Ishikawa (cell line): ENCODE data around the gene RAB3C.

Source experiments
- EP300 ChIP-seq: IDR thresholded peaks from 2 replicates; pipeline ENCODE4 v1.6.1; 2012; ENCODE audit warnings: borderline replicate concordance
- RAD21 ChIP-seq: IDR thresholded peaks from 2 replicates; pipeline ENCODE4 v1.6.1; 2012; ENCODE audit warnings: low read depth

DNA sequence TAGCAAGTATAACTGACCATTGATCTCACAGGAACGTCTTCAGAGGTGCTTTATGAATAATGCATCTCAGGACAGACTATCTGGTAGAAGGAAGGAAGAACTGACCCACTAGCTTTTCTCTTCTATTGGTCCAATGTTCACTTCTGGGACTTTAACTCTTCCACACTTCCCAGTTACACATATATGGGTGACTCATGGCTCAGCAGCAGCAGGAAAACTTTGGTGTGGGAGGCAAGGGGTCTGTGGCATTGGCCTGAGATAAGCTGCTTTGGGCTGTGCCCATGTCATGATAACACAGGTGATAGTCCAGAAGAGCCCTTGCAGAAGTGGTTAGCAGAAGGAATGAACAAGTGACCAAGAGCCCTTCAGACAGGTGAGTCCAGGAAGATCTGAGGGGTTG, 148.8 kb downstream of the RAB3C start:
- no peak for TF ChIP-seq EP300
- no peak for TF ChIP-seq RAD21
